OCI-LY1 (cell line): ENCODE measurements around the gene KLK6.

Experiments
- H2AFZ ChIP-seq: fragments of 200-600 bp; sonication (generic), shearing (Covaris generic); 2 replicates; pipeline ENCODE4 v1.6.0; 2014; ENCODE audit warnings: antibody characterized with exemption, mild to moderate bottlenecking, low read length
- H3F3A ChIP-seq: fragments of 200-600 bp; sonication (generic), shearing (Covaris generic); 2 replicates; pipeline ENCODE4 v1.6.0; 2014; ENCODE audit warnings: mild to moderate bottlenecking, antibody characterized with exemption, low read length, moderate library complexity; ENCODE audit not compliant: insufficient read depth
- H3K27ac ChIP-seq: fragments of 200-600 bp; sonication (generic); 2 replicates; pipeline ENCODE4 v1.5.1; 2014; ENCODE audit warnings: low read length, mixed run types, mild to moderate bottlenecking, low read depth; ENCODE audit not compliant: poor library complexity, severe bottlenecking
- H3K27me3 ChIP-seq: fragments of 200-600 bp; sonication (generic); 2 replicates; pipeline ENCODE4 v1.6.0; 2014; ENCODE audit warnings: antibody characterized with exemption, mild to moderate bottlenecking, low read length, moderate library complexity; ENCODE audit not compliant: insufficient read depth
- H3K36me3 ChIP-seq: fragments of 200-600 bp; sonication (generic); 2 replicates; pipeline ENCODE4 v1.6.1; 2014; ENCODE audit warnings: mild to moderate bottlenecking, antibody characterized with exemption, low read length, moderate library complexity, mixed read lengths; ENCODE audit not compliant: insufficient read depth
- H3K4me1 ChIP-seq: fragments of 200-600 bp; sonication (generic); 2 replicates; pipeline ENCODE4 v1.5.1; 2014; ENCODE audit warnings: mild to moderate bottlenecking, low read length, moderate library complexity; ENCODE audit not compliant: insufficient read depth, severe bottlenecking
- H3K4me2 ChIP-seq: fragments of 200-600 bp; sonication (generic), shearing (Covaris generic); 2 replicates; pipeline ENCODE4 v1.6.1; 2014; ENCODE audit warnings: low read length
- H3K4me3 ChIP-seq: fragments of 200-600 bp; sonication (generic); 2 replicates; pipeline ENCODE4 v1.5.1; 2014; ENCODE audit warnings: low read length, low read depth, mild to moderate bottlenecking, mixed read lengths; ENCODE audit not compliant: poor library complexity, severe bottlenecking
- H3K79me2 ChIP-seq: fragments of 200-600 bp; shearing (Covaris generic); 2 replicates; pipeline ENCODE4 v1.6.1; 2016; ENCODE audit warnings: mixed run types, low read length, mixed read lengths; ENCODE audit not compliant: insufficient read depth
- H3K9ac ChIP-seq: fragments of 200-600 bp; sonication (generic), shearing (Covaris generic); 2 replicates; pipeline ENCODE4 v1.6.1; 2014; ENCODE audit warnings: mild to moderate bottlenecking, low read length, mixed read lengths
- H3K9me2 ChIP-seq: fragments of 200-600 bp; sonication (generic), shearing (Covaris generic); 2 replicates; pipeline ENCODE4 v1.6.1; 2014; ENCODE audit warnings: low read depth, mild to moderate bottlenecking, low read length, mixed read lengths
- H3K9me3 ChIP-seq: fragments of 200-600 bp; shearing (Covaris generic); 2 replicates; pipeline ENCODE4 v1.6.1; 2014; ENCODE audit warnings: low read length, mixed read lengths
- H4K20me1 ChIP-seq: fragments of 200-600 bp; sonication (generic), shearing (Covaris generic); 2 replicates; pipeline ENCODE4 v1.6.0; 2016; ENCODE audit warnings: mild to moderate bottlenecking, low read length; ENCODE audit not compliant: insufficient read depth
- EZH2 ChIP-seq: fragments of 200-600 bp; sonication (generic), shearing (Covaris generic); IDR thresholded peaks from 2 replicates; pipeline ENCODE4 v1.8.0; 2017; ENCODE audit warnings: borderline replicate concordance, mixed run types, mild to moderate bottlenecking, antibody characterized with exemption, low read length, moderate library complexity, mixed read lengths
- TF ChIP-seq, protein P1 (sequence below): fragments of 200-600 bp; sonication (generic), shearing (Covaris generic); IDR thresholded peaks from 2 replicates; pipeline ENCODE4 v1.5.1; 2017; ENCODE audit warnings: mild to moderate bottlenecking, antibody characterized with exemption, low read length, moderate library complexity, mixed read lengths

The KLK6 gene

GRCh38 chr19:50962245-50962644 is 7.1 kb downstream of the KLK6 start:
- Histone ChIP-seq H3K4me2 (no peak overlapping the region), H3K4me1 (no peaks in the 10 kb centered on the region), H3K9me2 (no peaks in the 10 kb centered on the region), H3K36me3 (no peaks in the 10 kb centered on the region), H3K79me2 (no peaks in the 10 kb centered on the region), H3K9ac (no peak overlapping the region), H3K4me3 (no peak overlapping the region), H3K9me3 (no peaks in the 10 kb centered on the region), H4K20me1 (no peaks in the 10 kb centered on the region), H3F3A (no peaks in the 10 kb centered on the region), H3K27ac (no peak overlapping the region), H3K27me3 (no peaks in the 10 kb centered on the region), H2AFZ (no peak overlapping the region)
- TF ChIP-seq, protein P1, sequence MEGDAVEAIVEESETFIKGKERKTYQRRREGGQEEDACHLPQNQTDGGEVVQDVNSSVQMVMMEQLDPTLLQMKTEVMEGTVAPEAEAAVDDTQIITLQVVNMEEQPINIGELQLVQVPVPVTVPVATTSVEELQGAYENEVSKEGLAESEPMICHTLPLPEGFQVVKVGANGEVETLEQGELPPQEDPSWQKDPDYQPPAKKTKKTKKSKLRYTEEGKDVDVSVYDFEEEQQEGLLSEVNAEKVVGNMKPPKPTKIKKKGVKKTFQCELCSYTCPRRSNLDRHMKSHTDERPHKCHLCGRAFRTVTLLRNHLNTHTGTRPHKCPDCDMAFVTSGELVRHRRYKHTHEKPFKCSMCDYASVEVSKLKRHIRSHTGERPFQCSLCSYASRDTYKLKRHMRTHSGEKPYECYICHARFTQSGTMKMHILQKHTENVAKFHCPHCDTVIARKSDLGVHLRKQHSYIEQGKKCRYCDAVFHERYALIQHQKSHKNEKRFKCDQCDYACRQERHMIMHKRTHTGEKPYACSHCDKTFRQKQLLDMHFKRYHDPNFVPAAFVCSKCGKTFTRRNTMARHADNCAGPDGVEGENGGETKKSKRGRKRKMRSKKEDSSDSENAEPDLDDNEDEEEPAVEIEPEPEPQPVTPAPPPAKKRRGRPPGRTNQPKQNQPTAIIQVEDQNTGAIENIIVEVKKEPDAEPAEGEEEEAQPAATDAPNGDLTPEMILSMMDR, result no peak
- TF ChIP-seq EZH2, result no peak

DNA sequence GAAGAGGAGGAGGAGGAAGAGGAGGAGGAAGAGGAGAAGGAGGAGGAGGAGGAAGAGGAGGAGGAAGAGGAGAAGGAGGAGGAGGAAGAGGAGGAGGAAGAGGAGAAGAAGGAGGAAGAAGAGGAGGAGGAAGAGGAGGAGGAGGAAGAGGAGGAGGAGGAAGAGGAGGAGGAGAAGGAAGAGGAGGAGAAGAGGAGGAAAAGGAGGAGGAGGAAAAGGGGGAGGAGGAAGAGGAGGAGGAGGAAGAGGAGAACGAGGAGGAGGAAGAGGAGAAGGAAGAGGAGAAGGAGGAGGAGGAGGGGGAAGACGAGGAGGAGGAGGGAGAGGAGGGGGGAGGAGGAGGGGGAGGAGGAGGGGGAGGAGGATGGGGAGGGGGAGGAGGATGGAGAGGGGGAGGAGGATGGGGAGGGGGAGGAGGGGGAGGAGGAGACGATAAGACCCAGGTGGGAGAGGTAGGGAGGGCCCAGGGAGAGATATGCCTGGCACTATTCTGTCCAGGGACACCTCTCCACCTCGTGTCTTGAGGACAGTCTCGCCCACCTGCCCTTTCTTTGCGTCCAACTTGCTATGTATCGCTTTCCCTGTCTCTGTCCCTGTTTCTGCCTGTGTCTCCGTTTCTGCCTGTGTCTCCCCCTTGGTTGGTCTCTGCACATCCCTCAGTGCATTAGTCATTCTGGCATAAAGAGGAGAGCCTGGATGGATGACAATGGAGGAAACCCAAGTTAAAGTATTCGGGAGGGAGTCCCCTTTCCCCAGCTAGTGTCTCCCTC is 9.5 kb downstream of the KLK6 start:
- Histone ChIP-seq H3K4me1 (no peaks in the 10 kb centered on the region), H3K27me3 (no peaks in the 10 kb centered on the region), H4K20me1 (no peaks in the 10 kb centered on the region), H3F3A (no peaks in the 10 kb centered on the region), H3K4me3 (no peak overlapping the region), H3K79me2 (no peaks in the 10 kb centered on the region), H2AFZ (no peak overlapping the region), H3K9ac (no peak overlapping the region), H3K36me3 (no peaks in the 10 kb centered on the region), H3K4me2 (no peak overlapping the region), H3K9me3 (no peaks in the 10 kb centered on the region), H3K27ac (no peak overlapping the region), H3K9me2 (no peaks in the 10 kb centered on the region)
- TF ChIP-seq EZH2, result no peak
- TF ChIP-seq, protein P1, result no peak

GRCh38 chr19:50957587-50957986 is 11.8 kb downstream of the KLK6 start:
- TF ChIP-seq, protein P1, result no peak
- no peak for TF ChIP-seq EZH2
- no peaks in the 10 kb centered on the region for H3K79me2 ChIP-seq
- no peaks in the 10 kb centered on the region for H3F3A ChIP-seq
- no peaks in the 10 kb centered on the region for H3K36me3 ChIP-seq
- H3K9me3 ChIP-seq, result no peaks in the 10 kb centered on the region
- H3K4me3 ChIP-seq, result no peak overlapping the region
- no peaks in the 10 kb centered on the region for H3K4me1 ChIP-seq
- no peak overlapping the region for H3K4me2 ChIP-seq
- no peak overlapping the region for H3K27ac ChIP-seq
- no peaks in the 10 kb centered on the region for H3K27me3 ChIP-seq
- no peaks in the 10 kb centered on the region for H3K9me2 ChIP-seq
- no peak overlapping the region for H3K9ac ChIP-seq
- no peak overlapping the region for H2AFZ ChIP-seq
- H4K20me1 ChIP-seq, result no peaks in the 10 kb centered on the region
